ENCODE results near the gene YTHDC1.

DNA sequence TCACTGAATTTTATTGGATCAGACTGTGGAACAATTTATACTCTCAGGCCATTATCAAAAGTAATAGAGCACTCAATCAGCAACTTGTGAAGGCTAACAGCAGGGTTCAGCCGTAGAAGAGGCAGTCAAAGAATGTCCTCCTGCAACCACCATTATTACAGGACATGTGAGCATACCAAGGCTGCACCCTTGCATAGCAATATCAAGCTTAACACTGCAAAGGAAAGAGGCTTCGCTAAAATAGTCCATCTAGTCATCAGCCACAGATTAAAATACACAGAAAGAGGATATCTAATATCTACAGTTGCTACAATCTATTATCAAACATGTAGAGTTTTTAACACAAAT is 61.5 kb downstream of the YTHDC1 start:
- TF ChIP-seq, protein P1, sequence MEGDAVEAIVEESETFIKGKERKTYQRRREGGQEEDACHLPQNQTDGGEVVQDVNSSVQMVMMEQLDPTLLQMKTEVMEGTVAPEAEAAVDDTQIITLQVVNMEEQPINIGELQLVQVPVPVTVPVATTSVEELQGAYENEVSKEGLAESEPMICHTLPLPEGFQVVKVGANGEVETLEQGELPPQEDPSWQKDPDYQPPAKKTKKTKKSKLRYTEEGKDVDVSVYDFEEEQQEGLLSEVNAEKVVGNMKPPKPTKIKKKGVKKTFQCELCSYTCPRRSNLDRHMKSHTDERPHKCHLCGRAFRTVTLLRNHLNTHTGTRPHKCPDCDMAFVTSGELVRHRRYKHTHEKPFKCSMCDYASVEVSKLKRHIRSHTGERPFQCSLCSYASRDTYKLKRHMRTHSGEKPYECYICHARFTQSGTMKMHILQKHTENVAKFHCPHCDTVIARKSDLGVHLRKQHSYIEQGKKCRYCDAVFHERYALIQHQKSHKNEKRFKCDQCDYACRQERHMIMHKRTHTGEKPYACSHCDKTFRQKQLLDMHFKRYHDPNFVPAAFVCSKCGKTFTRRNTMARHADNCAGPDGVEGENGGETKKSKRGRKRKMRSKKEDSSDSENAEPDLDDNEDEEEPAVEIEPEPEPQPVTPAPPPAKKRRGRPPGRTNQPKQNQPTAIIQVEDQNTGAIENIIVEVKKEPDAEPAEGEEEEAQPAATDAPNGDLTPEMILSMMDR (conservative IDR thresholded peaks at IDR 0.05) = no peak
- TF ChIP-seq ZFX (IDR thresholded peaks at IDR 0.05) = no peak
